GM18498 (cell line): ENCODE results near the gene FOSB.

Experiments
- ATAC-seq: cut with Tn5 transposase; IDR thresholded peaks from one replicate; pipeline ENCODE4 v1.9.1; 2021; ENCODE audit warnings: mild to moderate bottlenecking, moderate library complexity; ENCODE audit not compliant: unreplicated experiment

FOSB gene

DNA sequence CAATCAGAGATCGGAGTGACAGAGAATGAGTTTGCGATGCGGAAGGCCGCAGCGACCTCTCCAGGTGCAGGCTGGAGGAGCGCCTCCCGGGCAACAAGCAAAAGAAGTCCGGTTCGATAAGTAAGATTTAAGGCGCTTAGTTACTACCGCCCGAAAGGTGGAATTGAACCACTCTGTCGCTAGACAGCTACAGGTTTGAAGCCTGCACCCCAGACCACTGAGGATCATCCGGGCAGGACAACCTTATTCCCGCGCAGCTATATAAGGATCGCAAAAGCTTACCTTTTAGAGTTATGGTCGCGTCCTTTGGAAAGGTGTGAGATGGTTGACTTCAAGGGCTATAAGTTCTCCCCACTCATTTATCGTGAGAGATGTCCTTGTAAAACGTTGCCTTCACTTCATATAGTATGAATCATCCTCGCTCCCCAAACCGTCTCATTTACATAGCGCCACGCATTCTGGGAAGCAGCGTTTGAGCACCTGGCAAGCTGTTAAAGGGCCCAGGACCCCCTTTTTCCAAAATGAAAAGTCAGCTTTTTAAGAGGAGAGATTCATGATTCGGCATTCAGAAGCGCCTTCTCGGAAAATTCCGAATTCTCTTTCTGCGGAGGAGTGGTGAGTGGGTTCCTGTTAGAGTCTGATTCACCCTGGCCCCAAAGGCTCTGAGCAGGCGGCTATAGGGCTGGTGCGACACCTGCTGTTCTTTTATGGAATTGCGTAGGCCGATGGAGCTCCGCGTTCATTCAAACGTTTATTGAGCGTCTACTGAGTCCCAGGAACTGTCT, 10.8 kb downstream of the FOSB start:
- peak; percentile 60 for ATAC-seq

DNA sequence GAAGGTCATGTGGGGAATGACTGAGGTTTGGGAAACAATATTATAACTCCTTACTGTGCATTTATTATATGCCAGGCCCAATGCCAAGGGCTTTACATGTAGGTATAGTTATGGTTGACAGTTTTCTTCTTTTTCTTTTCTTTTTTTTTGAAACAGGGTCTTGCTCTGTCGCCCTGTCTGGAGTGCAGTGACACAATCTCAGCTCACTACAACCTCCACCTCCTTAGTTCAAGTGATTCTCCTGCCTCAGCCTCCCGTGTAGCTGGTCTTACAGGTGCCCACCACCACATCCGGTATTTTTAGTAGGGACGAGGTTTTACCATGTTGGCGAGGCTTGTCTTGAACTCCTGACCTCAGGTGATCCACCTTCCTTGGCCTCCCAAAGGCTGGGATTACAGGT, 15.2 kb downstream of the FOSB start:
- no peak for ATAC-seq

DNA sequence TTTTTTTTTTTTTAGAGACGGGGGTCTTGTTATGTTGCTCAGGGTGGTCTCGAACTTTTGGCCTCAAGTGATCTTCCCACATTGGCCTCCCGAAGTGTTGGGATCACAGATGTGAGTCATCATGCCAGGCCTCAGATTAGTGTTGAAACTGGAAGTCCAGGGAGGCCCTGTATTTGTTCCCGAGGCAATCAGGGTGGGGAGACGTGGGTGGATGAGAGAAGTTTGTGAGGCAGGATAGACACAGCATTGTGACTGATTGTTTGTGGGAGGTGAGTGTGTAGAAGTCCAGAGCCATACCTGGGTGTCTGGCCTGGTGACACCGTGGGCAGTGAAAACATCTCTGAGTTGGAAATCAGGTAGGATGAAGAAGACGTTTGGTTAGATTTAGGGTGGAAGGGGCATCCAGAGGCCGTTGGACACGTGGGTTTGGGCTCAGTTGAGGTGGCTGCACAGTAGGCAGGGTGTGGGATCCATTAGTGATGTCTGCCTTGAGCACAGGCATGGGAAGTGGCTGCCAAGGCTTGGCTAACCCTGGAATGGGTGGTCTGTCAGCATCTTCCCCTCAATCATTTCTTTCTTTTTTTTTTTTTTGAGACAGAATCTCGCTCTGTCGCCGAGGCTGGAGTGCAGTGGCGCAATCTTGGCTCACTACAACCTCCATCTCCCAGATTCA, 16.6 kb downstream of the FOSB start:
- no peak for ATAC-seq

DNA sequence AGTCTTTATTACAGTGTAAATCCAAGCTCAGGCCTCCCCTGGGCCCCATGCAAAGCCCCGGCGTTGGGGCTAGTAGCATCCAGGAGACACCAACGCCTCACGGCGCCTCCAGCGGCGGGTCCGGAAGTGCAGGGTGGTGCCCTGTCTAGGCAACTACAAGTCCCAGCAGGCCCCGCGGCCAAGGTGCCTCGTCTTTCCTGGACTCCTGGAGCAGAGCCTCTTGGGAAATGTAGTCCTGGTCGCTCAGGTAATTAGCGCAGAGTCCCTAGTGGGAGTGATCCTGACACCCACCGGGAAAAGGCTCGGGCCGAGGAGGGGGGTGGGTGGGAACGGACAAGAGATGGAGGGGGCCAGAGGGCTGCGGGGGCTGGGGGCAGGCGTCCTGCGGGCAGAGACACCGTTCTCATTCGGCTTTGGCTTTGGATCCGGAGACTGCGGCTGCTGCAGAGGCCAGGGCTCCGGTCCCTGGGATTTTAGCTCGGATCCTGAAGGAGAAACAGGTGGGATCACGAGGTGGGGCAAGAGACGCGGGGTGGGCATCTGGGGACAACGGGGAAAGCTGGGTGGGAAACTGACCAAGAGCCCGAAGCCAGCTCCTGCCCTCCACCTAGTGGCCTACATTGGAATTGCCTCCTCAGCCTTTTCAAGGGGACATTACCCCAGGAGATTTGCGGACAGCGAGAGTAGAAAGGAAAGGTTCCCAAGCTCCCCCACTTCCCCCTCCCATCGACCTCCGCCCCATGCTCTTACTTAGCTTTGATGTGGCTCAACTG, 17.7 kb downstream of the FOSB start:
- peak; percentile 94 for ATAC-seq

DNA sequence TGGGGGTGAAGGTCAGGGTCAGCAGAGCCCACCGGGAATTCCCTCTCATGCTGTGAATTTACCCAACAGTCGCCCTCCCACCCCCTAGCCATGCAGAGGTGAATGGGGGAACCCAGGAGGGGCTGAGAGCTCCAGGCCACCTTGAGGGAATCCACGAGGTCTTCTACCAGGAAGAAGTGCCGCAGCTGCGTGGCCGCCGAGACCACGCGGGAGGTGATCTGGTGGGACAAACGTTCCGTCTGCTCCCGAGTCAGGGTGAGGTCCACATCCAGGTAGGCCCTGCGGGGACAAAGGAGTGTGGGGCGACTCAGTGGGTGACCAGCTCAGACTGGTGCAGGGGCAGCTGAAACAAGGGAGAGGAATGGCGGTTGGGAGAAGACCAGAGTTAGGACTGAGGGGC, 20.9 kb downstream of the FOSB start:
- no peak for ATAC-seq

DNA sequence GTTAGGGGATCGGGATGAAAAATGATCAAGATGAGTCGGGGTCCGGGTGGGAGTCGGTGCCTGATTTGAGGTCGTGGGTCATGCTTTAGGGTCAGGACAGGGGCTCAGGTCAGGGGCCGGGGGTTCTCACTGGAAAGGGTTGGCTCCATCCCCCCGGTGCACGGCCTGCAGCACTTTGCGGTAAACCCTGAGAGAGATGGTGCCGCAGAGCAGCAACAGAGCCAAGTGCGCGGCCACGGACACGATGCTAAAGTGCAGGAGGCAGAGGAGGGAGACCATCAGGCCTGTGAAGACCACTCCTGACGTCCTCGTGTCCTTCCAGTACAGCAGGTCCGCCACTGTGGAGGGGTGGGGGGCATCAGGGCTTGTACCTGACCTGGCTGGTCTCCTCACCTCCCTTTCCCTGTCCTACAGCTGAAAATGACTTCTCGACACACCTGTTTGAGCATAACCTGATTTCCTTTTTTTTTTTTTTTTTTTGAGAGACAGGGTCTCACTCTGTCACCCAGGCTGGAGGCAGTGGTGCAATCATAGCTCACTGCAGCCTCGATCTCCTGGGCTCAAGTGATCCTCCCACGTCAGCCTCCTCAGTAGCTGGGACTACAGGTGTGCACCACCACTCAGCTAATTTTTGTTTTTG, 21.5 kb downstream of the FOSB start:
- ATAC-seq, result no peak

DNA sequence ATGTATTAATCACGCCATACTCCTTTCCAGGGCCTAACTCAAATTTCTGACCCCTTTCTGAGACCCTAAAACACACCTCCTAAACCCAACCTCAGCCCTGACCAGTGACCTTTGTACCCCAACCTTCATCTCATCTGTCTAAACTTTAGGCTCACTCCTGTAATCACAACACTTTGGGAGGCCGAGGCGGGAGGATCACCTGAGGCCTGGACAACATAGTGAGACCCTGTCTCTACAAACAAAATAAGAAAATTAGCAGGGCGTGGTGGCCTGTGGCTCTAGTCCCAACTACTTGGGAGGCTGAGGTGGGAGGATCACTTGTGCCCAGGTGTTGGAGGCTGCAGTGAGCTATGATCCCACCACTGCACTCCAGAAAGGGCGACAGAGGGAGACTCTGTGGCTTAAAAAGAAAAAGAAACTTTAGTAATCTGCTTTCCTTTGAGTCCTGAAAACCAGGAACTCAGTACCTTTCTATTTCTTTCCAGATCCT, 24.4 kb downstream of the FOSB start:
- ATAC-seq, result no peak

DNA sequence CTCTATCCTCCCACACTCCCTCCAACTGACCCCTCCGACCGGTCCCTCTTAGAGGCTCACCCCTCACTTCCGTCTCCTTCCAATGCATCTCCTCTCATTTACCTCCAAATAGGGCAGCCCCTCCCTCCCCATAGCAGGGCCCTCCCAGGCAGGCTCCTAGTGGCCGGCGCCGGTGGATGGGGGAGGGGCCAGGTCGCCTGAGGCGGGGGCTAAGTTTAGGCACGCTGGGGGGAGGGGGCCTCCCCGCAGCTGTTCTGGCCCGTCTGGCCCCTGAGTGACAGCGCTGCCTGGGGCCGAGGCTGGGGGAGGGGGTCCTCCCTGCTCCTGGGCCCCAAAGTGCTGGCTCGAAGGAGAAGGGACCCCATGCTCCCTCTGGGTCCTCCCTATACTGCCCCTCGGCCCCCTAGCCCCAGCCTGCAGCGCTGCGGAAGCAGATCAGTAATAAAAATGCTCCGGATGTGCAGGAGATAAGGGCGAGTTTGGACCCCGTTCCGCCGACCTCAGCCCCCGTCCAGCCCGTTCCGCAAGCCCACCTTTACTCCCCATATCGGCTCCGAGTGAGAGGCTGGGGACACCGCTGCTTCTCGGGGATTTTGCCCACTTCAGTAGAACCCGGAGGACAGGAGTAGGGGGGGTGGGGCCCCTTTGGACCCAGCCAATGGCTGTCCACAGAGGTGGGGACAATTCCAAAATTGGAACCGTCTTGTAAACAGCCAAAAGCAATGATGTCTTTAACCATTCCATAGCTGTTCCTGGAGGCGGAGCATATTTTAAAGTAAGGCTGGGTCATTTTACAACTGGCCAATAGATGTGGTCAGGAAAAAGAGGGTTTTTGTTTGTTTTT, 25.1 kb downstream of the FOSB start:
- no peak for ATAC-seq

DNA sequence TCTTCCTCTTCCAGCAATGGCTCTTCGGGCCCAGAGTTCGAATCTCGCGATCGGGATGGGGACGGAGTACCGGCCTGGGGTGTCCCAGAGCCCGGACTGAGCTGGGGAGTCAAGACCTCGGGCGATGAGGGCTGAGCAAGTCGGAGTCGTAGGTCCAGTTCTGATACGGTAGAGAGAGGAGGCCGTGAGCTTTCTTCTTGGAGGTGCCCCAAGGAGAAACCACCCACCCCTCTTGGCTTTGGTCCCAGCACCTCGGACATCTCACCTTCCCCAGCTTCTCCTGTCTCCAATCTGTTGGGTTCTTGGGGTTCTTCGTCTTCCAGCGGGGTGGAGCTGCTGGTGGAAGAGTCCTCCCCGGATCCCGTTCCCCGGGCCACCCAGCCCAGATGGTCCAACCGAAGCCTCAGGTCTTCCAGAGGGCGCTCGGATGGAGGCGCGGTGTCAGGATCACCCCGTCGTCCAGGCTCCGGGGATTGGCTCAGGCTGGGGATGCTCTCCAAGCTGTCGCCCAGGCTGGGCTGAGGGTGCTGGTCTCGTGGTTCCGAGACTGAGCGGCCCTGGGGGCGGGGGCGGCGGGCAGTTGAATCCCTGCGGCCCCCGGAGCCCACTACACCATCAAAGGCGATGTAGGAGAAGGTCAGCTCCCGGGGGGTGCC, 26.6 kb downstream of the FOSB start:
- ATAC-seq, result no peak

DNA sequence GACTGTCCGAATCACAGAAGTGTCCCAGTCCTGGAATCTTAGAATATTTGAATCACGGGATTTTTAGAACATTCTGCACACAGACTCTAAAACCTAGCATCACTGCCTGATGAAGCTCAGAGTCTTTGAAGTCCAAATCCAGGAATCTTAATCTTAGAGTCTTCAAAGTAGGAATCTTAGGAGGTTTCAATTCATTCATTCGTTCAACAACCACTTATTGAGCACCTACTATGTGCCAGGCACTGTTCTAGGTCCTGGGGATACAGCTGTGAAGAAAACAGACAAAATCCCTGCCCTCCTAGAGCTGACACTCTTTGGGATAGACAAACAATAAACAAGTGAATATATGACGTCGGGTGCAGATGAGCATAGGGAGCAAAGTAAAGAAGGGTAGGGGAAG, 27.4 kb downstream of the FOSB start:
- ATAC-seq, result no peak

DNA sequence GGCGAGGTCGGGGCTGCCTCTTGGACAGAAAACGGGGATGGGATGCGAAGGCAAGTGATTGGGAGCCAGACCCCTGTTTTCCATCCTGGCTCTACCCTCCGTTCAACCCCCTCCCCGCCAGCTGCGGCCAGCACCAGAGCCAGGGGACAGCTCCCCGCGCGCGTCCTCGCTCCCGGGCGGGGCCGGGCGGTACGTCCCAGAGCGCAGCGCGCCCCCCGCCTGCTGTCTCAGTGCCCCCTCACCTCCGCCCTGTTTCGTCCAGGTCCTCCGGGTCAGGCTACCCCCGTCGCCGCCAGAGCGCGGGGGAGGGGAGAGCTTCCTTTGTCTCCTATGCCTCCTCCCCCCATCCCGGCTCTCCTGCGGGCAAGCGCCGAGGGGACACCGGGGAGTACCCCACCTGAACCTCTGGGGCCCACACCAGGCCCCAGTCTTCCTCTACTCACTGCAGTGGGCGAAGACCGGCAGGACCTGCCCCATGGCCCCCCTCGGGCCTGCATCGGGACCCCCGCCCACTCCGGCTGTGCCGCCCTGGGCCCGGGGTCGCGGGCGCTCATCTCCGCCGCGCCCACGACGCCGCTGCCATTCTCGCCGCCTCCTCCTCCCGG, 28.7 kb downstream of the FOSB start:
- no peak for ATAC-seq

DNA sequence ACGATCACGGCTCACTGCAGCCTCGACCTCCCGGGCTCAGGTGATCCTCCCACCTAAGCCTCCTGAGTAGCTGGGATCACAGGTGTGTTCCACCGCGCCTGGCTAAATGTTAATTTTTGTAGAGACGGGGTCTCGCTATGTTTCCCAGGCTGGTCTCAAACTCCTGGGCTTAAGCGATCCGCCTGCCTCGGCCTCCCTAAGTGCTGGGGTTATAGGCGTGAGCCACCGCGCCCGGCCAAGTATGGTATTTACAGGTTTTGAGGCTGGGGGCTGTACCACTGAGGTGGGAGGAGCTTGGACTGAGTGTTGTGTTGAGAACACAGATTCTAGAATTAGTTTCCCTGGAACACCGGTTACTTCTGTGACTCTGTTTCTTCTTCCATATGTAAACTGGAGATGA, 30.0 kb downstream of the FOSB start:
- no peak for ATAC-seq

DNA sequence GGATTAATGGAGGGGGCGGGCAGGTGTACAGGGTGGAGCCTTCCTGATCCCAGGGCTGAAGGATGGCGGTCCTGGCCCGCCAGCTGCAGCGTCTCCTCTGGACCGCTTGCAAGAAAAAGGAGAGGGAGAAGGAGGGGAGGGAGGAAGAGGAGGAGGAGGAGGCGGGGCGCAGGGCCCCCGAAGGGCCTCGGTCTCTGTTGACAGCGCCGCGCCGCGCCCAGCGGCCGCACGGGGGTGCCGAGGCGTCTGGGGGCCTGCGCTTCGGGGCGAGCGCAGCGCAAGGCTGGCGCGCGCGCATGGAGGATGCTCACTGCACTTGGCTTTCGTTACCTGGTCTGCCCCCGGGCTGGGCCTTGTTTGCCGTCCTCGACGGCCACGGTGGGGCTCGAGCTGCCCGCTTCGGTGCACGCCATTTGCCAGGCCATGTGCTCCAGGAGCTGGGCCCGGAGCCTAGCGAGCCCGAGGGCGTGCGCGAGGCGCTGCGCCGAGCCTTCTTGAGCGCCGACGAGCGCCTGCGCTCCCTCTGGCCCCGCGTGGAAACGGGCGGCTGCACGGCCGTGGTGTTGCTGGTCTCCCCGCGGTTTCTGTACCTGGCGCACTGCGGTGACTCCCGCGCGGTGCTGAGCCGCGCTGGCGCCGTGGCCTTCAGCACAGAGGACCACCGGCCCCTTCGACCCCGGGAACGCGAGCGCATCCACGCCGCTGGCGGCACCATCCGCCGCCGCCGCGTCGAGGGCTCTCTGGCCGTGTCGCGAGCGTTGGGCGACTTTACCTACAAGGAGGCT, 30.8 kb downstream of the FOSB start, which contains the start of gene PPM1N:
Gene PPM1N (plus strand): TSS at position 33 of the 785 bp plus-strand sequence. CDS start 30 bp downstream, at position 63.
- ATAC-seq, result no peak

DNA sequence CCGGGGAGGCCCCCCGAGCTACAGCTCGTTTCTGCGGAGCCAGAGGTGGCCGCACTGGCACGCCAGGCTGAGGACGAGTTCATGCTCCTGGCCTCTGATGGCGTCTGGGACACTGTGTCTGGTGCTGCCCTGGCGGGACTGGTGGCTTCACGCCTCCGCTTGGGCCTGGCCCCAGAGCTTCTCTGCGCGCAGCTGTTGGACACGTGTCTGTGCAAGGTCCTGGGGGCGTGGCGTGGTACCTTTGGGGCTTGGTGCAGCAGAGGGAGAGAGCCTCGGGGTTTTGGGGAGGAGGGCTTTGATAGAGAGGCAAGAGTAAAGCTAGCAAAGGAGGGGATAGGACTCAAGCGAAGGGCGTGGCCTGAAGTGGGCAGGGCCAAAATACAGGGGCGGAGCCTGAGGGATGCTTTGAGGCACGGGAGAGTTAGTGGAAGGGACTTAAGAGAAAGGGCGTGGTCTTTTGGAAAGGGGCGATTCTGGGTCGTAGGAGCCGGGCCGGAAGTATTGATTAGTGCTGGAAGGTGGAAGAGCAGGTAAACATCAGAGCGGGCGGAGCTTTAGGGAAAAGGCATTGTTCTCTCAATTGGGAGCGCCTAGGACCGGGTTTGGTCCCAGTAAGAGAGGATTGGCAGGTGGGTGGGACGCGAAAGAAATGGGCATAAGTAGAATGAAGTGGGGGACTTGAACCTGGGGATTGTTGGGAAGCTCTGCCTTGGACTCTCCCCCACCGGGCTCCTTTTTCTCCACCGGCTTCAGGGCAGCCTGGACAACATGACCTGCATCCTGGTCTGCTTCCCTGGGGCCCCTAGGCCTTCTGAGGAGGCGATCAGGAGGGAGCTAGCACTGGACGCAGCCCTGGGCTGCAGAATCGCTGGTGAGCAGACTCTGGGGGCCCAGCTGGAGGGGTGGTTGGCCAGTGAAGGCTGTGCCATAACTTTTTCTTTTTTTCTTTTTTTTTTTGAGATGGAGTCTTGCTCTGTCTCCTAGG, 31.7 kb downstream of the FOSB start:
- no peak for ATAC-seq

DNA sequence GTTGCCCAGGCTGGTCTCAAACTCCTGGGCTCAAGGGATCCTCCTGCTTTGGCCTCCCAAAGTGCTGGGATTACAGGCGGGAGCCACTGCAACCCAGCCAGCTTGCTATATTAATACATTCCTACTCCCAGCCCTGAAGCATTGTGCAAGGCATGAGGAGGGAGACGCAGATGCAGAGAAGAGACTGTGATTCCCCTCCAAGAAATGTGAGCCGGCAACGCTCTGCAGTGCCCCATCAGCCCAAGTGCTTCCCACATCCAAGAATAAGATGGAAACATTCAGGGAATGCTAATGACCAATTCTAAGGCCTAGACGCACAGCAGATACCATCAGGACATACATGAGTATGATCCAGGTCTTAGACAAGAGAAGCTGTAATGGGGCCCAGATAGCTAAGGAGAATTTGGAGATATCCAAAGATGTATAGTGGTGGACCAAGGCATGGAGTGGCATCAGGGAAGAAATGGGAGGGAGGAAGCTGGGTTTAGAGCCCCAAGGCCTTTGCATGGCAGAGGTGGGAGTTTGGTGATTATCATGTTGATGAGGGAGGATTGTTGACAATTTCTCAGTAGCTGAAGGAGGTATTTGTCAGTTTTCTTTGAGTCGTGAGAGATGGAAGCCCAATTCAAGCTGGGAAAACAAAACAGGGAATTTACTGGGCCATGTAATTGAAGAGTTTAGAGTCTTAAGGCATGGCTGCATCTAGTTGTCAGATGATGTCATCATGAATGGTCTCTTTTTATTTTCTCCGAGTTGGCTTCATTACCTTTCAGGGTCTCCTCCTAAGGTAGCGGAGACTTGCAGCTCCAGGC, 33.3 kb downstream of the FOSB start:
- no peak for ATAC-seq

DNA sequence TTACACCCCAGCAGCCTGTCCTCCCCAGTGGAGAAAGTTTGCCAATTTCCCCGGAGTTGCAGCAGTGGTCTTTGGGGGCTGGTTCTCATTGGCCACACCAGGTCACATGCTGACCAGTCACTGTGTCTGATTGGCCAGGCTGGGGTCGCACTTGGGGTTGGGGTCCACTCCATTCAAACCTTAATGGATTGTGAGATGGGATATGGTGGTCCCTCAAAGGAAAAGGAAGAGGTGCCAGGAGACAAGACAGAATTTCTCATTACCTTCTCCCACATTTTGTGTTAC, 33.9 kb downstream of the FOSB start:
- ATAC-seq, result no peak

DNA sequence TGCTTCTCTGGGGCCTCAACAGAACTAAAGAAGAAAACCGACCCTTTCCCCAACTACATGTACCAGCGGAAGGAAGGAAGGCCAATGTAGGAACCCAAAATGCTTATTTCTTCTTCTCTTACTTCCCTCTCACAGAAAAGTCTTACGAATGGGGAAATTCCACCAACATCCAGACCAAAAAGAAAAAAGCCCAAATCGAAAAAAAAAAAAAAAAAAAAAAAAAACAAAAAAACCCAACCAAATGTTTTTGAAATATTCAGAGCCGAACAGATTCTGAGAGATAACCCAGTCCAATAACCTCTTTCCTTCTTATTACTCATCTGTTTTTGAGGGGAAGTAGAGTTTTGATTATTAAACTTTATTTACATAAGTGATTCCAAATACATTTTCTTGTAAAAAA, 34.3 kb downstream of the FOSB start:
- no peak for ATAC-seq
